ENCODE measurements around the gene KRTAP5-11.
"Not testable (repeated sequence)": the region's sequence is repeated elsewhere in the genome, so short reads cannot be mapped to it uniquely, and the experiment has no call there.

DNA sequence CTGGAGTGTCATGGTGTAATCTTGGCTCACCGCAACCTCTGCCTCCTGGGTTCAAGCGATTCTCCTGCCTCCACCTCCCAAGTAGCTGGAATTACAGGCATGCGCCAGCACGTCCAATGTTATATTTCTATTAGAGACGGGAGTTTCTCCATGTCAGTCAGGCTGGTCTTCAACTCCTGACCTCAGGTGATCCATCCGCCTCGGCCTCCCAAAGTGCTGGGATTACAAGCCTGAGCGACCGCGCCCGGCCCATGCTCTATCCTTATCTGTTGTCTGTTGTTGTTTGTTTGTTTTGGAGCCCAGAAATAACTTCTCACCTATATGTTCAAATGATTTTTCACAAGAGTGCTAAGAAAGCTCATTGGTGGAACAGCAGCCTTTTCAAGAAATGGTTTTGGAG lies 40.6 kb upstream of the KRTAP5-11 start:
- TF ChIP-seq, protein P1, sequence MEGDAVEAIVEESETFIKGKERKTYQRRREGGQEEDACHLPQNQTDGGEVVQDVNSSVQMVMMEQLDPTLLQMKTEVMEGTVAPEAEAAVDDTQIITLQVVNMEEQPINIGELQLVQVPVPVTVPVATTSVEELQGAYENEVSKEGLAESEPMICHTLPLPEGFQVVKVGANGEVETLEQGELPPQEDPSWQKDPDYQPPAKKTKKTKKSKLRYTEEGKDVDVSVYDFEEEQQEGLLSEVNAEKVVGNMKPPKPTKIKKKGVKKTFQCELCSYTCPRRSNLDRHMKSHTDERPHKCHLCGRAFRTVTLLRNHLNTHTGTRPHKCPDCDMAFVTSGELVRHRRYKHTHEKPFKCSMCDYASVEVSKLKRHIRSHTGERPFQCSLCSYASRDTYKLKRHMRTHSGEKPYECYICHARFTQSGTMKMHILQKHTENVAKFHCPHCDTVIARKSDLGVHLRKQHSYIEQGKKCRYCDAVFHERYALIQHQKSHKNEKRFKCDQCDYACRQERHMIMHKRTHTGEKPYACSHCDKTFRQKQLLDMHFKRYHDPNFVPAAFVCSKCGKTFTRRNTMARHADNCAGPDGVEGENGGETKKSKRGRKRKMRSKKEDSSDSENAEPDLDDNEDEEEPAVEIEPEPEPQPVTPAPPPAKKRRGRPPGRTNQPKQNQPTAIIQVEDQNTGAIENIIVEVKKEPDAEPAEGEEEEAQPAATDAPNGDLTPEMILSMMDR (IDR thresholded peaks at IDR 0.05; ENCODE audit: control extremely low read depth in 1 of 3, insufficient read depth in 1 of 3, low read depth in 1 of 3, low read length in 3 of 3), result not testable (repeated sequence)
- not testable (repeated sequence) for TF ChIP-seq EP300 (IDR thresholded peaks at IDR 0.05; ENCODE audit: borderline replicate concordance in 1 of 2, low read depth in 2 of 2, low read length in 2 of 2); CBX5 (IDR thresholded peaks at IDR 0.05; ENCODE audit: low read depth, low read length); YY1 (IDR thresholded peaks at IDR 0.05; ENCODE audit: low read depth, low read length); ZNF274 (IDR thresholded peaks at IDR 0.05; ENCODE audit: borderline replicate concordance, extremely low read depth, low read length); SP1 (IDR thresholded peaks at IDR 0.05; ENCODE audit: low read depth, low read length); EZH2 (IDR thresholded peaks at IDR 0.05; ENCODE audit: low read depth, low read length, severe bottlenecking); SP2 (IDR thresholded peaks at IDR 0.05; ENCODE audit: low read length); RFX5 (IDR thresholded peaks at IDR 0.05; ENCODE audit: borderline replicate concordance, low read depth, low read length); TAF1 (IDR thresholded peaks at IDR 0.05; ENCODE audit: low read depth, low read length)
- TF ChIP-seq, protein P2, sequence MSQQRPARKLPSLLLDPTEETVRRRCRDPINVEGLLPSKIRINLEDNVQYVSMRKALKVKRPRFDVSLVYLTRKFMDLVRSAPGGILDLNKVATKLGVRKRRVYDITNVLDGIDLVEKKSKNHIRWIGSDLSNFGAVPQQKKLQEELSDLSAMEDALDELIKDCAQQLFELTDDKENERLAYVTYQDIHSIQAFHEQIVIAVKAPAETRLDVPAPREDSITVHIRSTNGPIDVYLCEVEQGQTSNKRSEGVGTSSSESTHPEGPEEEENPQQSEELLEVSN (IDR thresholded peaks at IDR 0.05), result not testable (repeated sequence)

Measured in H1 (cell line).